HepG2 (cell line): ENCODE results near the gene LAPTM4A. TPM values are rescaled to one million over a fixed set of nuclear protein-coding genes. Genes with fewer than 3 reads are reported as not detected.

Experiments used
- ATAC-seq: fragments of 200-7000 bp; cut with Tn5 transposase; 3 replicates; pipeline ENCODE4 v1.9.1; 2020; ENCODE audit warnings: mild to moderate bottlenecking, moderate library complexity
- BruUV-seq: library from RNA; stranded (reverse); fragments of 400-500 nt; replicated peaks from 2 replicates; lab custom pipeline; 2021; lab: Mats Ljungman, UMichigan
- CTCF ChIA-PET: fragments of 300-600 bp; formaldehyde crosslinking; extraction: SDS; loops from one replicate; lab custom pipeline; 2021; ENCODE audit warnings: low total read pairs, inconsistent platforms, low intra/inter-chr PET ratio; lab: Yijun Ruan, JAX
- POLR2A ChIA-PET: fragments of 350-600 bp; sonication (Branson Sonifier 250); formaldehyde crosslinking; loops from one replicate; lab custom pipeline; 2020; ENCODE audit warnings: antibody characterized with exemption, inconsistent platforms; lab: Yijun Ruan, JAX
- DNase-seq: peaks from one replicate; pipeline ENCODE4 v3.0.0-alpha.2; 2015; ENCODE audit warnings: low spot score
- FAIRE-seq: peaks from 3 replicates; lab custom pipeline; 2011; peaks lifted over from hg19 to GRCh38; lab: Jason Lieb, UNC
- H2AFZ ChIP-seq: one replicate; pipeline ENCODE4 v1.6.1; 2011; ENCODE audit warnings: low read length, inconsistent platforms
- H3K27ac ChIP-seq: fragments of 300-600 bp; 3 replicates; pipeline ENCODE4 v1.8.0; 2011; ENCODE audit warnings: mixed run types, mild to moderate bottlenecking, mixed read lengths, low read length, inconsistent platforms; ENCODE audit not compliant: insufficient read depth; ENCODE audit errors: extremely low read length
- H3K27me3 ChIP-seq, 2 experiments: fragments of 200-600 bp in 1 of 2; 2 replicates in 1 of 2; 3 replicates in 1 of 2; pipeline versions ENCODE4 v1.6.0 to v1.8.0; 2011; ENCODE audit warnings: low read length in 2 of 2, mild to moderate bottlenecking in 2 of 2, moderate library complexity in 2 of 2, inconsistent platforms in 1 of 2; ENCODE audit not compliant: insufficient read depth in 2 of 2, control insufficient read depth in 1 of 2
- H3K36me3 ChIP-seq, 2 experiments: fragments of 200-600 bp in 1 of 2; replicated peaks in 1 of 2; 2 replicates in 1 of 2; 3 replicates in 1 of 2; pipeline versions ENCODE4 v1.5.1 to v1.8.0; 2011; ENCODE audit warnings: low read length in 2 of 2, inconsistent platforms in 1 of 2; ENCODE audit not compliant: insufficient read depth in 2 of 2, control insufficient read depth in 1 of 2
- H3K4me1 ChIP-seq: 2 replicates; pipeline ENCODE4 v1.5.1; 2012; ENCODE audit warnings: low read length, inconsistent platforms; ENCODE audit not compliant: insufficient read depth
- H3K4me2 ChIP-seq: 2 replicates; pipeline ENCODE4 v1.6.0; 2011; ENCODE audit warnings: low read depth, low read length, inconsistent platforms
- H3K4me3 ChIP-seq, 3 experiments: fragments of 200-600 bp in 1 of 3; sonication (generic), shearing (Covaris generic) in 1 of 3; replicated peaks in 1 of 3; 2 replicates each; pipeline ENCODE4 v1.5.1; 2011 to 2016; ENCODE audit warnings: low read length in 3 of 3, inconsistent platforms in 2 of 3, low read depth in 2 of 3, mild to moderate bottlenecking in 2 of 3, control low read depth in 1 of 3, mixed read lengths in 1 of 3; ENCODE audit not compliant: insufficient read depth in 1 of 3
- H3K79me2 ChIP-seq: one replicate; pipeline ENCODE4 v1.6.1; 2011; ENCODE audit warnings: low read length, inconsistent platforms; ENCODE audit not compliant: insufficient read depth
- H3K9ac ChIP-seq: 2 replicates; pipeline ENCODE4 v1.6.0; 2011; ENCODE audit warnings: mild to moderate bottlenecking, low read depth, low read length, inconsistent platforms; ENCODE audit not compliant: insufficient read depth
- H3K9me3 ChIP-seq: 2 replicates; pipeline ENCODE4 v1.5.1; 2012; ENCODE audit warnings: mild to moderate bottlenecking, low read length
- H4K20me1 ChIP-seq: 2 replicates; pipeline ENCODE4 v1.6.0; 2011; ENCODE audit warnings: inconsistent platforms, mild to moderate bottlenecking, low read length, moderate library complexity; ENCODE audit not compliant: insufficient read depth
- PREB ChIP-seq: sonication (generic); formaldehyde crosslinking; IDR thresholded peaks from 2 replicates; pipeline ENCODE4 v1.4.0; 2020; ENCODE audit warnings: missing genetic modification reagents
- TCF7L2 ChIP-seq: IDR thresholded peaks from 2 replicates; pipeline ENCODE4 v1.6.1; 2011; ENCODE audit warnings: mild to moderate bottlenecking, low read depth, low read length, moderate library complexity
- TOE1 ChIP-seq: sonication (generic); formaldehyde crosslinking; IDR thresholded peaks from 2 replicates; pipeline ENCODE4 v1.4.0; 2020; ENCODE audit warnings: mild to moderate bottlenecking, missing genetic modification reagents
- ZNF335 ChIP-seq: sonication (generic); formaldehyde crosslinking; IDR thresholded peaks from 2 replicates; pipeline ENCODE4 v1.4.0; 2020; ENCODE audit warnings: missing genetic modification reagents
- ZNF558 ChIP-seq: sonication (generic); formaldehyde crosslinking; IDR thresholded peaks from 2 replicates; pipeline ENCODE4 v1.9.0; 2022; ENCODE audit warnings: mild to moderate bottlenecking, missing genetic modification reagents, borderline replicate concordance
- ZNF777 ChIP-seq: sonication (generic); formaldehyde crosslinking; IDR thresholded peaks from 2 replicates; pipeline ENCODE4 v1.4.0; 2020; ENCODE audit warnings: missing genetic modification reagents
- WGBS: methylation state at CpG from one replicate; pipeline ENCODE4 v1.1.6; 2017; ENCODE audit warnings: low lambda C conversion rate; 5-methylcytosine and 5-hydroxymethylcytosine counted together
- in situ Hi-C: cut with HindIII; loops from 2 replicates; pipeline ENCODE4 v1.10.0; 2017; ENCODE audit warnings: low pct_unique_long_range_greater_than_20kb; ENCODE audit not compliant: extremely low pct_ligation_motif_present
- intact Hi-C: fragments of 100-400 bp; cut with micrococcal nuclease; formaldehyde crosslinking; loops from one replicate; pipeline ENCODE4 v1.10.0; 2022; ENCODE audit not compliant: unreplicated experiment
- polyA plus RNA-seq, 8 experiments: library from polyadenylated mRNA; depleted of rRNA in 3 of 8; stranded (reverse) in 7 of 8; unstranded in 1 of 8; fragments of >200 nt; fragmentation: Illumina TruSeq in 4 of 8; extraction: Trizol in 4 of 8; gene quantifications; 2 replicates each; pipeline versions ENCODE4 v1.2.1 to v1.2.3, GENCODE V29; 2011 to 2016; ENCODE audit warnings: low read depth in 4 of 8, missing spikeins in 1 of 8, mixed read lengths in 1 of 8; ENCODE audit not compliant: insufficient read depth in 1 of 8
- total RNA-seq, 5 experiments: library from RNA; depleted of rRNA; stranded (reverse); fragments of >200 nt; fragmentation: Illumina TruSeq; extraction: Trizol; gene quantifications; 2 replicates each; pipeline ENCODE4 v1.2.3, GENCODE V29; 2016; ENCODE audit warnings: low read depth in 1 of 5
- TF ChIP-seq, protein P1 (sequence below): IDR thresholded peaks from 2 replicates; pipeline ENCODE4 v1.6.1; 2016; ENCODE audit warnings: mild to moderate bottlenecking

The LAPTM4A gene
- total and polyA plus RNA-seq, 2 of the 13 experiments (the other 11 are each of a cell fraction or from before 2014, with no cell fraction given) = 116 to 558 TPM

- Histone ChIP-seq H4K20me1 (peaks cover 16% of the 10 kb centered on the region), H3K36me3 (no peaks in the 10 kb centered on the region), H3K4me1 (peaks cover 41% of the 10 kb centered on the region), H3K27me3 (peaks cover 0 to 9% of the 10 kb centered on the region in 2 experiments; a peak in 1 of 5 replicates), H3K9ac (no peak overlapping the region), H3K4me2 (peak overlapping the region; percentile 16), H3K9me3 (no peaks in the 10 kb centered on the region), H2AFZ (no peak overlapping the region), H3K79me2 (peaks cover 23% of the 10 kb centered on the region), H3K27ac (no peak overlapping the region), H3K4me3 (no peak overlapping the region)
- FAIRE-seq (no peak), DNase-seq (no peak), ATAC-seq (no peak)
- intact Hi-C loops = no loop called here
- POLR2A ChIA-PET = interaction anchor here (1.7 to 5.1 kb wide), 4 partner anchors 9 to 64 kb away, joined by 6 to 42 read pairs (median 17); partner anchors contain the start of gene WDR35
- TF ChIP-seq ZNF777 (CRISPR knock-in tag) (no peak), PREB (no peak), ZNF558 (CRISPR knock-in tag) (no peak), TOE1 (no peak), TCF7L2 (no peak), ZNF335 (no peak)
- TF ChIP-seq, protein P1, sequence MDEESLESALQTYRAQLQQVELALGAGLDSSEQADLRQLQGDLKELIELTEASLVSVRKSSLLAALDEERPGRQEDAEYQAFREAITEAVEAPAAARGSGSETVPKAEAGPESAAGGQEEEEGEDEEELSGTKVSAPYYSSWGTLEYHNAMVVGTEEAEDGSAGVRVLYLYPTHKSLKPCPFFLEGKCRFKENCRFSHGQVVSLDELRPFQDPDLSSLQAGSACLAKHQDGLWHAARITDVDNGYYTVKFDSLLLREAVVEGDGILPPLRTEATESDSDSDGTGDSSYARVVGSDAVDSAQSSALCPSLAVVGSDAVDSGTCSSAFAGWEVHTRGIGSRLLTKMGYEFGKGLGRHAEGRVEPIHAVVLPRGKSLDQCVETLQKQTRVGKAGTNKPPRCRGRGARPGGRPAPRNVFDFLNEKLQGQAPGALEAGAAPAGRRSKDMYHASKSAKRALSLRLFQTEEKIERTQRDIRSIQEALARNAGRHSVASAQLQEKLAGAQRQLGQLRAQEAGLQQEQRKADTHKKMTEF (CRISPR knock-in tag) = no peak
- CTCF ChIA-PET = no interaction called here
- BruUV-seq = no TSS peak
- WGBS = 51% methylated on average over 6 of the region's 6 CpGs
- in situ Hi-C loops = loop anchor here (5.0 kb wide), 1 partner anchor 38 kb away; no protein-coding TSS in a partner anchor
Measured at GRCh38 chr2:20054119-20054518, 2.7 kb upstream of the LAPTM4A start.
